GM19025 (cell line): ENCODE data around the gene RNF26.

Experiments used
- ATAC-seq: cut with Tn5 transposase; IDR thresholded peaks from one replicate; pipeline ENCODE4 v1.9.1; 2021; ENCODE audit warnings: mild to moderate bottlenecking, low read depth, moderate library complexity; ENCODE audit not compliant: unreplicated experiment

The RNF26 gene

GRCh38 chr11:119334174-119334930 lies at the start of gene RNF26:
Gene RNF26, plus strand, starts transcription at chr11:119334527. Its CDS starts 596 bp downstream, at chr11:119335123.
- ATAC-seq: peak; percentile 94

- no peak for ATAC-seq
Observed at GRCh38 chr11:119285431-119285830, 48.9 kb upstream of the RNF26 start.

- no peak for ATAC-seq
Observed at GRCh38 chr11:119288219-119288618, 46.1 kb upstream of the RNF26 start.

- ATAC-seq: no peak
Observed at GRCh38 chr11:119290894-119291497, 43.3 kb upstream of the RNF26 start.

GRCh38 chr11:119293461-119293860 lies 40.9 kb upstream of the RNF26 start:
- no peak for ATAC-seq

GRCh38 chr11:119295178-119295577 lies 39.1 kb upstream of the RNF26 start:
- no peak for ATAC-seq

- no peak for ATAC-seq
Observed at GRCh38 chr11:119297938-119298337, 36.4 kb upstream of the RNF26 start.

- no peak for ATAC-seq
Observed at GRCh38 chr11:119298726-119299125, 35.6 kb upstream of the RNF26 start.

- no peak for ATAC-seq
Observed at GRCh38 chr11:119299416-119299815, 34.9 kb upstream of the RNF26 start.

GRCh38 chr11:119300198-119300964 lies 33.9 kb upstream of the RNF26 start:
- no peak for ATAC-seq

- no peak for ATAC-seq
Observed at GRCh38 chr11:119303227-119303718, 31.1 kb upstream of the RNF26 start.

- no peak for ATAC-seq
Observed at GRCh38 chr11:119305556-119306372, 28.6 kb upstream of the RNF26 start.

- ATAC-seq: no peak
Observed at GRCh38 chr11:119306373-119306890, 27.9 kb upstream of the RNF26 start.

GRCh38 chr11:119307219-119307618 lies 27.1 kb upstream of the RNF26 start:
- no peak for ATAC-seq

- no peak for ATAC-seq
Observed at GRCh38 chr11:119307974-119308373, 26.4 kb upstream of the RNF26 start.

GRCh38 chr11:119309411-119309810 lies 24.9 kb upstream of the RNF26 start:
- no peak for ATAC-seq

GRCh38 chr11:119309953-119310681 lies 24.2 kb upstream of the RNF26 start:
- no peak for ATAC-seq

GRCh38 chr11:119310682-119311052 lies 23.7 kb upstream of the RNF26 start:
- ATAC-seq: no peak

GRCh38 chr11:119314726-119315125 lies 19.6 kb upstream of the RNF26 start:
- no peak for ATAC-seq
